Body of pancreas (tissue), 4 donors: Measurements from ENCODE around the gene ETS1.

ENCODE experiments used
- CTCF ChIP-seq, 7 experiments: fragments of 450-650 bp in 4 of 7; fragments of 200-600 bp in 3 of 7; sonication (generic) in 3 of 7; IDR thresholded peaks; one replicate each; pipeline ENCODE4 v1.5.1; 2016 to 2019; ENCODE audit warnings: antibody characterized with exemption in 7 of 7
- POLR2A ChIP-seq, 3 donors: fragments of 450-650 bp; IDR thresholded peaks; one replicate each; pipeline ENCODE4 v1.6.1; 2016; ENCODE audit warnings: antibody characterized with exemption in 3 of 3, mild to moderate bottlenecking in 2 of 3

- no peak for TF ChIP-seq CTCF (IDR thresholded peaks at IDR 0.05)
- TF ChIP-seq POLR2A (IDR thresholded peaks at IDR 0.05) = no peak
Measured at GRCh38 chr11:128448981-128449713, 138.2 kb downstream of the ETS1 start.
